Jurkat, Clone E6-1 (cell line): ENCODE results near the gene HPS5.
"Not testable (repeated sequence)": the region's sequence is repeated elsewhere in the genome, so short reads cannot be mapped to it uniquely, and the experiment has no call there.

Source experiments
- DNase-seq: peaks from one replicate; pipeline ENCODE4 v3.0.0-alpha.2; 2011; ENCODE audit warnings: low read depth, low spot score
- H3K4me3 ChIP-seq: 2 replicates; pipeline ENCODE4 v1.5.1; 2011; ENCODE audit warnings: mild to moderate bottlenecking, low read length, control low read depth, moderate library complexity

HPS5 gene

GRCh38 chr11:18285841-18286240 is 36.1 kb downstream of the HPS5 start:
- DNase-seq, result no peak
- H3K4me3 ChIP-seq, result no peak overlapping the region

DNA sequence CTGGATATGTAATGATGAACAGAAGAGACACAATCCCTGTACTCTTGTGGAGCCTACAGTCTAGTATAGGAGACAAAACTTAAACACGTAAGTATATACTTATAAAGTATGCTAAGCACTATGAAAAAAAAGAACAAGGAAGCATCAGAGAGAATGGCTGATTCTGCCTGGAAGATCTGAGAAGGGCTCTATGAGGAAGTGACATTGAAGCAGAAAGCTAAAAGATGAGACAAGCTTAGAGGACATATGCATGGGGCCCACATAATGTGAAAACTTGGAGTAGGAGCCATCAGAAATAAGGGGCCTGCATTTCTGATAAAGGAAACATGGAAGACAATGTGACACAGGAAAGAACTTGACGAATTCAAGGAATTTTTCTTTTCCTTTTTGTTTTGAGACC is 39.3 kb downstream of the HPS5 start:
- H3K4me3 ChIP-seq, result no peak overlapping the region
- DNase-seq, result no peak

DNA sequence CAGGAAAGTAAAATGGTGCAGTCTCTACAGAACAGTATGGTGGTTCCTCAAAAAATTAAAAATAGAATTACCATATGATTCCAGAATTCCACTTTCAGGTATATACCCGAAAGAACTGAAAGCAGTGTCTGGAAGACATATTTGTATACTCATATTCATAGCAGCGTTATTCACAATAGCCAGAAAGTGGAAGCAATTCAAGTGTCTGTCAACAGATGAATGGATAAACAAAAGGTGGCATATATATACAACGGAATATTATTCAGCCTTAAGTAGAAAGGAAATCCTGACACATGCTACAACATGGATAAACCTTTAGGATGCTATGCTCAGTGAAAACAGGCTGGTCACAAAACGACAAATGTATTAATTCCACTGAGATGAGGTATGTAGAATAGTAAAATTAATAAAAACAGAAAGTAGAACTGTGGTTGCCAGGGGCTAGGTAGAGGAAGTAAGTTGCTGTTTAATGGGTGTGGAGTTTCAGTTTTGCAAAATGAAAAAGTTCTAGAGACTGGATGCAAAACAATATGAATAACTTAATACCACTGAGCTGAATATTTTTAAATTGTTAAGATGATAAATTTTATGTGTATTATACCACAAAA is 41.4 kb downstream of the HPS5 start:
- no peak overlapping the region for H3K4me3 ChIP-seq
- no peak for DNase-seq

DNA sequence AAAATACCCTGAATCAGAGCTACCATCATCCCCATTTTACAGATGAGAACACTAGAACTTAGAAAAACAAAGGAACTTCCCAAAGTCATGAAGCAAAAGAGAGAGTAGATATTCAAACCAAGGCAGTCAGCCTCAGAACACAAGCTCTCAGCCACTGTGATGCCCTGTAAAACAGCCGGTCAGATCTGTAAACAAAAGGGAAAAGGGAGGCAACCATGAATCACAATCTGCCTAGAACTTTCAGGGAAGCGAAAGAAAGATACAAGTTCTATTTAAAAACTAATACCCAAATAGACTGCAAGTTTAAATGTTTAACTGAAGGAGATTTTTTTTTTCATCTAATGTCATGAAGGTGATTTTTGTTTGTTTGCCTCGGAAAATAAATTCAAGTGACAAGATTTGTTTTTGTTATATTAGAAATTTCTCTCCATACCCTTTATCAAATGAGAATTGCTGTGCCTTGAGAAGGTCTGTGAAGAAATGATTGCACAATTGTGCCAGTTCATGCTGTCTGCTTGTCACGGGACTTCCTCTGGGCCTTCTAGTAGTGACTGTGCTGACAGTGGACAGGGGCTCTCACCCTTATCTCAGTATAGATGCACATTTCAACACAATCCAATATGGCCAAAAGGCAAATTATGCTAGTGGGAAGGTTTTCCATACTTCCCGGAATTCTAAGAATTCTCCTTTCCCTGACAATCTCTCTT is 44.2 kb downstream of the HPS5 start:
- DNase-seq, result no peak
- no peak overlapping the region for H3K4me3 ChIP-seq

DNA sequence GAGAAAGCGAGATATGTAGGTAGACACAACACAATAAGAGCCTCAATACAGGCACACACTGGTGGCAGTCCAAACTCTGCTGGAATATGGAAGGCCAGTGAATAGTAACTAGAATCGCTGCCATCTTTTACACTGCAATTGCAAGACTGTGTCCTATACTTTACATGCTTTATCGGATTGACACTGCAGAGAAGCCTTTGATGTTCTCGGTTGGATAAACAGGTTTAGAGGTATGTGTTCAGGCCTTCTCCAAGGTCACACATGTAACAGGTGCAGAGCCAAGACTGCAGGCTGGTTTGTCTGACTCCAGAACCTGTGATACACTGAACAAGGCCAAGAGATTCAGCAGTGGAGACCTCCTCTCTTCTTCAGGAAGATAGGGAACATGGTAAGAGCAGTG is 50.7 kb downstream of the HPS5 start:
- no peak overlapping the region for H3K4me3 ChIP-seq
- DNase-seq, result no peak

GRCh38 chr11:18270102-18270501 is 51.8 kb downstream of the HPS5 start:
- no peak overlapping the region for H3K4me3 ChIP-seq
- DNase-seq, result no peak

- DNase-seq, H3K4me3 ChIP-seq: not testable (repeated sequence)
These were observed 52.7 kb downstream of the HPS5 start for GRCh38 chr11:18269252-18269651.

DNA sequence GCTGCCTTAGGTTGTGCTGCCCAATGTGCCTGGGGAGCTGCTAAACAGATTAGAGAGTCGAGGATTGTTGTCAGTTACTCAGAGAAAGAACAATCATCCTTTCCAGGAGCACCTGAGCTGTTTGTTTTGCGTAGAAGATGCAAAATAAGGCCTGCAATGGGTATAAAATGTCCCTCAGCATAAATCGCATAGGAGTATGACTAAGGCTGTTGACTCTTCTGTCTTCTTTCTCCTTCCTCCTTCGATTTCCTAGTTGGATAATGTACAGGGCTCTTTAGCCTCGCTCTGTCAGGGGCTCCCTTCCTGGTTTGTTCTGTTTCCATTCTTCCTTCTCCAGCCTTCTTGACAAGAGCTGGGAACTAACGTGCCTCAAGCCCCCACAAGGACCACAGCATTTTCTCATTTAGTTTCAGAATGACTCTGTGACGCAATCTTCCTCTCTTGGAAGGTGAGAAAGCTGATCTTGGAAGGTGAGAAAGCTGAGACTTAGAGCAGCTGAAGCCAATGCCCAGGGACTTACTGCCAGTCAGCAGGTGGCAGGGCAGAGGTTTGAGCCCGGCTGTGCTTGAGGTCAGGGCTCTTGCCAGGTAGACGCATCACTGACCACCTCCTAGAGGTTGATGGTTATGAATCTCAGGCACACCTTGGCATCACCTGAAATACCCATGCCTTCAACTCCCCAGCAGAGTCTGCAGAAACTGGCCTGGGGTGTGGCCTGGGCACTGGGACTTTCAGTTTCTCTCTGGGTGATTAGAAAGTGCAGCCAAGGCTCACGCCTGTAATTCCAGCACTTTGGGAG is 54.4 kb downstream of the HPS5 start:
- H3K4me3 ChIP-seq, result not testable (repeated sequence)

GRCh38 chr11:18265949-18266348 is 56.0 kb downstream of the HPS5 start, which contains the start of gene SAA1:
TSS of gene SAA1 (plus strand) at chr11:18266264. CDS start at chr11:18266888, 624 bp downstream.
- H3K4me3 ChIP-seq, result no peak within 1 kb of the TSS
- no peak for DNase-seq

More for the DNA sequence above, 54.4 kb downstream of the HPS5 start:
- not testable (repeated sequence) for DNase-seq

DNA sequence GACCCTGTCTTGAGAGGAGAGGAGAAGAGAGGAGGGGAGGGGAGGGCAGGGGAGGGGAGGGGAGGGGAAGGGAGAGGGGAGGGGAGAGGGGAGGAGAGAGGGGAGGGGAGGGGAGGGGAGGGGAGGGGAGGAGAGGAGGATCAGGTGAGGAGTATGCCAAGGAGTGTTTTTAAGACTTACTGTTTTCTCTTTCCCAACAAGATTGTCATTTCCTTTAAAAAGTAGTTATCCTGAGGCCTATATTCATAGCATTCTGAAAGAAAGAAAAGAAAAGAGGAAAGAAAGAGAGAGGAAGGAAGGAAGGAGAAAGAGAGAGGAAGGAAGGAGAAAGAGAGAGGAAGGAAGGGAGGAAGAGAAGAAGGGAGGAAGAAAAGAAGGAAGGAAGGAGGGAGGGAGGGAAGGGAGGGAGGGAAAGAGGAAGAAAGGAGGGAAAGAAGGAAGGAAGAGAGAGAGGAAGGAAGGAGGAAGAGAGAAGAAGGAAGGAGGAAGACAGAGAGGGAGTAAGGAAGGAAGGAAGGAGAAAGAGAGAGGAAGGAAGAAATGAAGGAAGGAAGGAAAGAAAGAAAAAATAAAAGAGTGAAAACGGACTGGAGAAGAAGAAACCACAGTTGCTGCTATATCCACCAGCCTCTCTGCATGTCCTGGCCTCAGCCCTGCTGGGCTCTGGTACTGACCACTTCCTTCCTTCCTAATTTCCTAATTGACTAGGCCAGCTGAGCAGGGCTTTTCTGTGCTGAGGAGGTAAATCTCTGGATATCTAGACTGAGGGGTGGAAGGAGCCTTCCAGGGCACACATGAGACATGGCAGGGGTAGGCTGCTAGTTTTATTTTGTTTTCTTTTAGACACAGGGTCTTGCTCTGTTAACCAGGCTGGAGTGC is 57.0 kb downstream of the HPS5 start:
- DNase-seq, result no peak
- H3K4me3 ChIP-seq, result no peak overlapping the region

DNA sequence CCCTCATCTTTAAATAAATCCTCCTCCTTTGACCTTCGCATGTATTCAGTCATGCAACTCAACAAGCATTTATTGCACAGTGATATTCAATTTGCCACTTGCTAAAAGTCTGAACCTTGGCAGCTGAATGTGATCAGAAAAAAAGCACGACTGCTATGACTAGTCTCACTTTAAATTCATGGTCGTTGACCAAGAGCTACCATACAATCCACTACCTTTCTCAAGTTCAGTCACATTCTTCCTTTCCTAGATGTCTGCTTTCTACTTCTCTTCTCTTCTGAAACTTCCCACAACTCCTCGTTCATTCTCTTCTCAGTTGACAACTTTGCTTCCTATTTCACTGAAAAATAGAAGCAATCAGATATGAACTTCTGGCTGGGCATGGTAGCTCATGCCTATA is 57.9 kb downstream of the HPS5 start:
- no peak overlapping the region for H3K4me3 ChIP-seq
- DNase-seq, result no peak

DNA sequence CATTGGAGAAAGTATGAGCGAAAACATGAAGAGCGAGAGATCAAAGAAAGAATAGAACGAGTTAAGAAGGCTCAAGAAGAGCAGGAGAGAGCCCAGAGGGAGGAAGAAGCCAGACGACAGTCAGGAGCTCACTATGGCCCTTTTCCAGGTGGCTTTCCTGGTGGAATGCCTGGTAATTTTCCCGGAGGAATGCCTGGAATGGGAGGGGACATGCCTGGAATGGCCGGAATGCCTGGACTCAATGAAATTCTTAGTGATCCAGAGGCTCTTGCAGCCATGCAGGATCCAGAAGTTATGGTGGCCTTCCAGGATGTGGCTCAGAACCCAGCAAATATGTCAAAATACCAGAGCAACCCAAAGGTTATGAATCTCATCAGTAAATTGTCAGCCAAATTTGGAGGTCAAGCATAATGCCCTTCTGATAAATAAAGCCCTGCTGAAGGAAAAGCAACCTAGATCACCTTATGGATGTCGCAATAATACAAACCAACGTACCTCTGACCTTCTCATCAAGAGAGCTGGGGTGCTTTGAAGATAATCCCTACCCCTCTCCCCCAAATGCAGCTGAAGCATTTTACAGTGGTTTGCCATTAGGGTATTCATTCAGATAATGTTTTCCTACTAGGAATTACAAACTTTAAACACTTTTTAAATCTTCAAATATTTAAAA is 59.1 kb downstream of the HPS5 start:
- not testable (repeated sequence) for DNase-seq, H3K4me3 ChIP-seq

DNA sequence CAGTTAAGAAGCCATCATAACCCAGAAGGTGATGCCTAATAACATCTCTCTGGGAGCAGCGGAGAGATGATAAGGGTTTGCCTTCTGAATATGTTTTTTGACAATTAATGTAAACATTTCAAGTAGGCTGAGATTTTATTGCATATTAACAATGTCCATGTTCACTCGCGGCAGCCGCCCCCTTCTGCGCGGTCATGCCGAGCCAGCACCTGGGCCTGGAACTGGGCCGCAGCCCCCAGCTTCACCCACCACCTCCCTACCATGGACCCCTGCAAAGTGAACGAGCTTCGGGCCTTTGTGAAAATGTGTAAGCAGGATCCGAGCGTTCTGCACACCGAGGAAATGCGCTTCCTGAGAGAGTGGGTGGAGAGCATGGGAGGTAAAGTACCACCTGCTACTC is 60.2 kb downstream of the HPS5 start:
- no peak for DNase-seq
- no peak overlapping the region for H3K4me3 ChIP-seq

- H3K4me3 ChIP-seq, result no peak overlapping the region
- no peak for DNase-seq
These were observed 62.7 kb downstream of the HPS5 start for GRCh38 chr11:18259259-18259658.

GRCh38 chr11:18254781-18255361 is 67.1 kb downstream of the HPS5 start:
- DNase-seq, result no peak
- H3K4me3 ChIP-seq, result no peak overlapping the region

DNA sequence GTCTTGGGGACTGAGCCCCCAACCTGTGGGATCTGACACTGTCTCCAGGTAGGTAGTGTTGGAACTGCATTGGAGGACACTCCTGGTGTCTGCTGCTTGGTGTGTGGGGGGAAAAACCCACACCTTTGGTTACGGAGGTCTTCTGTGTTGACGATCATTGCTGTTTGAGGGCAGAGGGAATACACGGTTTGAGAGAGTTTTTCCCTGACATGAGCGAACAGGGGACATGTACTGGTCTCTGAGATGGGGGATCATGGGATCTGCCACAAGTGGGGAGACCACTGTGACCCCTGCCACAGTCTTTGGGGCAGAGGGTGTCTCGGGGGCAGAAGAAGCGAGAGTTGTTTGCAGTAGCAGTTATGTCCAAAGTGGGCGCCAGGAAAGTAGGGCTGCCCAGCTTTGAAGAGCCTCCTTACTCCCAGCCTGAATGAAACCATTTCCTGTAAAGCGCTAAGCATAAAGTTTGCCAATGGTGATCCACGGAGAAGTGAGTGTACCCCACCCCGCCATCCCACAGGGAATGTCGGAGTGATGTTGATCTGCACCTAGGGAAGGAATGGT is 68.1 kb downstream of the HPS5 start:
- H3K4me3 ChIP-seq, result no peak overlapping the region
- no peak for DNase-seq

DNA sequence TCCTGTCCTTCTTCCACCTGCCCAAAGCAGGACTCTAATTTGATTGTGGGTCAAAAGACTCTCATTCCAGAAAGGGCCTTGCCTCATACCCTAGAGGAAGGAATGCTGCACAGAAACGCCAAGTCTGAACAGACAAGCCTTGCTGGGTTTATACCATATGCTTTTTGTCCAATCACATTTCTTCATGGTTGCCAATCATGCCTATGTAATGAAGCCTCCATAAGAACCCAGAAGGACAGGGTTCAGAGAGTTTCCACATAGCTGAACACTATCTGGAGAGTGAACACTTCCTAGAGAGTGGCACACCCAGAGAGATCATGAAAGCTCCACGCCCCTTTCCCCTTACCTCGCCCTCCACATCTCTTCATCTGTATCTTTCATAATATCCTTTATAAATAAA is 68.7 kb downstream of the HPS5 start:
- DNase-seq, result no peak
- H3K4me3 ChIP-seq, result no peak overlapping the region

- no peak for DNase-seq
These were observed 73.4 kb downstream of the HPS5 start, which contains the start of gene SAA2 for GRCh38 chr11:18248561-18248960. TSS of gene SAA2 (minus strand) at chr11:18248668. CDS start at chr11:18248011, 657 bp downstream.

More at GRCh38 chr11:18248561-18248960, 73.4 kb downstream of the HPS5 start, which contains the start of gene SAA2:
- no peak within 1 kb of the TSS for H3K4me3 ChIP-seq
